Left forelimb (tissue), 1 donor: ENCODE measurements around the gene N4BP2.

ENCODE experiments used
- DNase-seq: peaks from one replicate; pipeline ENCODE4 v3.0.0-alpha.2; 2018; ENCODE audit warnings: low spot score

N4BP2 gene

GRCh38 chr4:40152637-40153036, 96.0 kb downstream of the N4BP2 start:
- DNase-seq: no peak

- no peak for DNase-seq
These were observed 100.8 kb downstream of the N4BP2 start for GRCh38 chr4:40157436-40157835.

- DNase-seq: no peak
These were observed 103.6 kb downstream of the N4BP2 start for GRCh38 chr4:40160258-40160657.

GRCh38 chr4:40164459-40164858, 107.8 kb downstream of the N4BP2 start:
- no peak for DNase-seq

- no peak for DNase-seq
These were observed 109.3 kb downstream of the N4BP2 start for GRCh38 chr4:40165916-40166315.

- DNase-seq: no peak
These were observed 111.4 kb downstream of the N4BP2 start for GRCh38 chr4:40168070-40168469.

GRCh38 chr4:40170588-40170987, 113.9 kb downstream of the N4BP2 start:
- no peak for DNase-seq

- no peak for DNase-seq
These were observed 116.8 kb downstream of the N4BP2 start for GRCh38 chr4:40173470-40173875.

GRCh38 chr4:40176602-40177001, 120.0 kb downstream of the N4BP2 start:
- DNase-seq: no peak

- no peak for DNase-seq
These were observed 120.9 kb downstream of the N4BP2 start for GRCh38 chr4:40177591-40177990.

- DNase-seq: no peak
These were observed 122.0 kb downstream of the N4BP2 start for GRCh38 chr4:40178672-40179071.

- DNase-seq: no peak
These were observed 122.7 kb downstream of the N4BP2 start for GRCh38 chr4:40179360-40179759.

GRCh38 chr4:40180356-40180755, 123.7 kb downstream of the N4BP2 start:
- DNase-seq: no peak

GRCh38 chr4:40182001-40182400, 125.4 kb downstream of the N4BP2 start:
- no peak for DNase-seq

GRCh38 chr4:40182954-40183353, 126.3 kb downstream of the N4BP2 start:
- no peak for DNase-seq

GRCh38 chr4:40183615-40184411, 127.2 kb downstream of the N4BP2 start:
- DNase-seq: no peak

- no peak for DNase-seq
These were observed 129.4 kb downstream of the N4BP2 start for GRCh38 chr4:40185830-40186664.

GRCh38 chr4:40186665-40187014, 130.0 kb downstream of the N4BP2 start:
- no peak for DNase-seq

GRCh38 chr4:40187386-40187906, 130.8 kb downstream of the N4BP2 start:
- DNase-seq: no peak

- no peak for DNase-seq
These were observed 133.4 kb downstream of the N4BP2 start for GRCh38 chr4:40190019-40190418.

GRCh38 chr4:40190465-40190864, 133.8 kb downstream of the N4BP2 start:
- no peak for DNase-seq

- DNase-seq: no peak
These were observed 134.5 kb downstream of the N4BP2 start for GRCh38 chr4:40190880-40191815.
